Ishikawa (cell line): ENCODE data around the gene DHRS12.

Experiments used
- CEBPB ChIP-seq: IDR thresholded peaks from 2 replicates; pipeline ENCODE4 v1.6.1; 2012
- TAF1 ChIP-seq: IDR thresholded peaks from 2 replicates; pipeline ENCODE4 v1.6.1; 2012; ENCODE audit warnings: low read depth, mild to moderate bottlenecking
- TCF12 ChIP-seq: IDR thresholded peaks from 2 replicates; pipeline ENCODE4 v1.6.1; 2012; ENCODE audit warnings: low read depth
- TF ChIP-seq, protein P1 (sequence below): IDR thresholded peaks from 2 replicates; pipeline ENCODE4 v1.6.1; 2012; ENCODE audit warnings: low read depth, mild to moderate bottlenecking

DNA sequence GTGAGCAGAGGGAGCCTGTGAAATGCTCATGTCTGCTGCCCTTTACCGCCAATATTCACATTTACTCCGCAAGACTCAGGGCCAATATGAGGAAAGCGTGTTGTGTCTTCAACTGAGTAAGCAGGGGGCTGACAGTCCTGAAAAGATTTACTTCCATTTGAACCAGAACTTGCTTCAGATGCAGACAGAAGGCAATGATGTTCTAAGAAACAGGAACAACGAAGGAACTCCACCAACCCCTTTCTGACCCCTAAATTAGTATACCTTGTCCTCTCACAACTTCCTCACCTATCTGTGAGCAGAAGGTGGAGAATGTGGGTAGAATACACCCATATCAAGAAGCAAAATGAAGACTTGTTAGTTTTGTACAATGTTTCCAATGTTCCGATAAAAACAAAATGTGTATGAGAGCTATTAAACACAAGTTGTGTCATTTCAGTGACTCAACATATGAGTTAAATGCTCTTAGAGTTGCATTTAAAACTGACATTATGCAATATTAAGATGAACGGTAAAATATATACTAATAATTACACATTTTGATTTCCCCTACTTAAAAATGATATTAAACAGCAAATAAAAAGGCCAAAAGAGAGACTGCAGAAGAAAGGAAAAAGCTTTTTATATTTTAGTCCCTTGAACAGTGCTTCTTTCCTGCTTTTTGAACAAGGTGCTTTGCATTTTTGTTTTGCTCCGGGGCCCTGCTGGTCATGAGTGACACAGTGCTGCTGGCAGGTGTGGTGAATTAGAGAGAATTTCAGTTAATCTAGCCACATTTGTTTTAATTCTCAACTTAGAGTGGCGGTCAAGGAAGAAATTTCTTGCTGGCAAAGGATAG, 25.0 kb upstream of the DHRS12 start:
- TF ChIP-seq TCF12 (no peak), CEBPB (no peak), TAF1 (no peak)
- TF ChIP-seq, protein P1, sequence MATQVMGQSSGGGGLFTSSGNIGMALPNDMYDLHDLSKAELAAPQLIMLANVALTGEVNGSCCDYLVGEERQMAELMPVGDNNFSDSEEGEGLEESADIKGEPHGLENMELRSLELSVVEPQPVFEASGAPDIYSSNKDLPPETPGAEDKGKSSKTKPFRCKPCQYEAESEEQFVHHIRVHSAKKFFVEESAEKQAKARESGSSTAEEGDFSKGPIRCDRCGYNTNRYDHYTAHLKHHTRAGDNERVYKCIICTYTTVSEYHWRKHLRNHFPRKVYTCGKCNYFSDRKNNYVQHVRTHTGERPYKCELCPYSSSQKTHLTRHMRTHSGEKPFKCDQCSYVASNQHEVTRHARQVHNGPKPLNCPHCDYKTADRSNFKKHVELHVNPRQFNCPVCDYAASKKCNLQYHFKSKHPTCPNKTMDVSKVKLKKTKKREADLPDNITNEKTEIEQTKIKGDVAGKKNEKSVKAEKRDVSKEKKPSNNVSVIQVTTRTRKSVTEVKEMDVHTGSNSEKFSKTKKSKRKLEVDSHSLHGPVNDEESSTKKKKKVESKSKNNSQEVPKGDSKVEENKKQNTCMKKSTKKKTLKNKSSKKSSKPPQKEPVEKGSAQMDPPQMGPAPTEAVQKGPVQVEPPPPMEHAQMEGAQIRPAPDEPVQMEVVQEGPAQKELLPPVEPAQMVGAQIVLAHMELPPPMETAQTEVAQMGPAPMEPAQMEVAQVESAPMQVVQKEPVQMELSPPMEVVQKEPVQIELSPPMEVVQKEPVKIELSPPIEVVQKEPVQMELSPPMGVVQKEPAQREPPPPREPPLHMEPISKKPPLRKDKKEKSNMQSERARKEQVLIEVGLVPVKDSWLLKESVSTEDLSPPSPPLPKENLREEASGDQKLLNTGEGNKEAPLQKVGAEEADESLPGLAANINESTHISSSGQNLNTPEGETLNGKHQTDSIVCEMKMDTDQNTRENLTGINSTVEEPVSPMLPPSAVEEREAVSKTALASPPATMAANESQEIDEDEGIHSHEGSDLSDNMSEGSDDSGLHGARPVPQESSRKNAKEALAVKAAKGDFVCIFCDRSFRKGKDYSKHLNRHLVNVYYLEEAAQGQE, result no peak
